NCI-H2227 (cell line): Measurements from ENCODE around the gene ACKR1.

ENCODE experiments used
- DNase-seq: peaks from one replicate; lab custom pipeline; 2025; ENCODE audit not compliant: unreplicated experiment; lab: John Stamatoyannopoulos, UW

Gene ACKR1

DNA sequence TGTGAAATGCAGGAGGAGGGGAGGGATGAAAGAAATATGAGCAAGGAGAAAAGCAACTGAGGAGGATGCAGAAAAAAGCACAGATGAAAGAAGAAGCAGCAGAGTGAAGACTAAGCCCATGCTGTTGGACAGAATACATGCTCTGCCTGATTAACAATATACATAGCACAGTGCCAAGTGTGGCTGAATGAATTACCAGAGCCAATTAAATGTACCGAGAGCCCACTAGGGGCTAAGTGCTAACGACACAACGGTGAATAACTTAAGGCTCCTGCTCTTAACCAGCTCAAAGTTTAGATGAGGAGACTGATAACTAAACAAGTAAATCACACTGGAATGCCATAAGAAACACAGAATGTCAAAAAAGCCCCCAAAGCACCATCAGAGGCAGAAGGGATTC lies 17.6 kb upstream of the ACKR1 start:
- DNase-seq = no peak

DNA sequence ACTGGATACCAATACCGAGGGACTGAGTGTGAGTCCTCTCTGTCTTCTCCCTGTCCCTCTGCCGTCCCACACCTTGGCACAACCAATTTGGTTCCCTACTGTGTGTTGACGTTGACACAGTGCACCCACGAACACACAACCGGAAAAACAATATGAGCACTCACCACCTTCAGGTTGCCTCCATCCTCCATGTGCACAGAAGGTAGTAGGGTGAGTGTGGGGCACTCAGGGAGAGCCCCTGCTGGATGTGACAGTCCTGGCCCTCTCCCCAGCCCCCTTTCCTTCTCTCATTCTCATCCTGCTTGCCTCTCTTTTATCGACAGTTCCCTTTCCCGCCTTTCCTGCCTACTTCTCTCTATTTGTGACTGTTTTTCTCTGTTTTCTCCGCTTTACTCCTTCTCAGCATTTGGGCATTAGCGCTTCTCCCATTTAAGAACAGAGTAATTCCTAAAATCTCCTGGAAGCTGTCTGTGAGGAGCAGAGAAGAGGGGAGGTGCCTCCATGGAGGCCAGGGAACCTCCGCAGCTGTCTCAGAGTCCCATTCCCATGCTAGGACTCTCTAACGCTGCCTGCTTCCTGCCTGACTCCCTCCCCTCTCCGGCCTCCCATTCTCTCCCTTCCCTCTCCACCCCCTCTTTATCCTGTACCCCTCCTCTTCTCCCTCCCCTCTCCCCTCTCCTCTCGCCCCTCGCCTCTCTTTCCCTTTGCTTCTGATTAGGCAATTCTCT lies 16.9 kb upstream of the ACKR1 start:
- DNase-seq = no peak

DNA sequence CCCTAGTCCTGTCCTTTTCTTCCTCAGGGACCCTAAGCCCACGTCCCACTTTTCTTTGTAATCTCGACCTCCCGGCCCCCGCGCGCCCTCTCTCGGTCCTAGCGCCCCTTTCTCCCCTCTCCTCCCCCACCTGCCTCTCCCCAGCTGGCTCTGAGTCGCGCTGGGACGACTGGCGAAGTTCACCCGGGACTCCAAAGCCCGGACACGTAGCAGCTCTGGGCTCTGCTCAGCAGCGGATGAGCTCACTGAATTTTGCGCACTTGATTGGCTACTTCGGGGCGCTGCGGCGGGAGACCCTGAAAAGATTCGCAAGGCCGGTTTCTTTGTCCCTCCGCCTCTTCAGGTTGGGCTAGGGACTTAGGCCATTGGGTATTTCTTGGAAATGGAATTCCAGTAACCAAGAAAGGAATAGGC lies 16.3 kb upstream of the ACKR1 start:
- DNase-seq = peak; percentile 80

DNA sequence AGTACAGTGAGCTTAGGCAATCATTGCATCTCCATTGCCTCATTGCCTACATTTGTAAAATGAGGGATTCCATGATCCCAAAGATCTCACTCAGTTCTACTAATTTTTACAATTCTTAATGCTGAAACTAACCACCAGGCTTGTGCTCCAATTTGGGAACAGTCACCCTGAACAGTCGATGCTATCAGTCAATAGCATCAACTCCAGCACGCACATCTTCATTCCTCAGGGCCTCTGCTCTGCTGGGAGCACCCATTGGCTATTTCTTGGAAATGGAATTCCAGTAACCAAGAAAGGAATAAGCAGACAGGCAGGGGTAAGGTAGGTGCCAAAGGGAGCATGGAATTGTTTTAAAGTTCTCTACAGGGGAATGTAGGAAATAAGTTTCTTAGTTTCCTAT lies 14.2 kb upstream of the ACKR1 start:
- DNase-seq = no peak

GRCh38 chr1:159196543-159196942 lies 8.1 kb upstream of the ACKR1 start:
- no peak for DNase-seq

- DNase-seq = peak; percentile 84
Observed at GRCh38 chr1:159197561-159198557, 6.8 kb upstream of the ACKR1 start.

DNA sequence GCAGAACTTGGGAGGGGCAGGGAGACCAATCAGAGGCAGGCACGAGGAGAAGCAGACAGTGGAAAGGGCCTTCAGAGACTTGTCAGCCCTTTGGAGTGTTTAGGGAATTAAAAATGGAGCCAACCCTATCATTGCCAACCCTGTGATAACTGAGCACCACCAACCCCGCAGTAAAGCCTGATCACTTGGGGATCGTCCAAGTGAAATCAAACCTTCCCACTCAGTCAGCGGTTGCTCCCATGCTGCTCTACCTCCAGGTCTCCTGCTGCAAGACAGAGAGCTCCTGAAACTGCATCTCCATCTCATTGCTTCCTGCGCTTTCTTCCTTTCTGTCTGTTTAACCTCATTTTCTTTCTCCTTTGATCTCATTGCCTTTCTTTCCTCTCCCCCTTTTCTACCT lies 4.8 kb upstream of the ACKR1 start:
- no peak for DNase-seq

DNA sequence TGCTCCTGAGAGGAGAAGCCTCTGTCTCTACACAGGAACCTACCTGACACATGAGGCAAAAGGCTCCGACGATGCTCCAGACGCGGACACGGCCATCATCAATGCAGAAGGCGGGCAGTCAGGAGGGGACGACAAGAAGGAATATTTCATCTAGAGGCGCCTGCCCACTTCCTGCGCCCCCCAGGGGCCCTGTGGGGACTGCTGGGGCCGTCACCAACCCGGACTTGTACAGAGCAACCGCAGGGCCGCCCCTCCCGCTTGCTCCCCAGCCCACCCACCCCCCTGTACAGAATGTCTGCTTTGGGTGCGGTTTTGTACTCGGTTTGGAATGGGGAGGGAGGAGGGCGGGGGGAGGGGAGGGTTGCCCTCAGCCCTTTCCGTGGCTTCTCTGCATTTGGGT lies 3.9 kb upstream of the ACKR1 start:
- DNase-seq = no peak

DNA sequence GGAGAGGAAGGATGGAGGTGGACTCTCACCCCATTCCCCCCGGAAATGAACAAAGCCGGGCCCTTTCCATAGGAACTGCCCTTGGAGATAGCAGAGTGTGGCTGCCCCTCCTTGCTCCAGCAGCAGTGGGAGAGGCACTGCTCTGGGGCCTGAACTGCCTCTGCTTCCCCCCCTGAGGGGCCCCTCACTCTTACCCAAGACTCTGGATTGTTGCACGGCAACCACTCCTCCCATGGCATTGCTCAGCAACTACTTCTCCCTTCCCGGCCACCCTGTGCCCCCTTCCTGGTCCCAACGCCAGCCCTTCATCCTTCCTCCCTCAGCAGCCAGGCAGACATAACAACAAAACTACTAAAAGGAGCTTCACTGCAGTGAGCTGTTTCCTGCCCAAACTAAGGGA lies 3.0 kb upstream of the ACKR1 start:
- DNase-seq = no peak

DNA sequence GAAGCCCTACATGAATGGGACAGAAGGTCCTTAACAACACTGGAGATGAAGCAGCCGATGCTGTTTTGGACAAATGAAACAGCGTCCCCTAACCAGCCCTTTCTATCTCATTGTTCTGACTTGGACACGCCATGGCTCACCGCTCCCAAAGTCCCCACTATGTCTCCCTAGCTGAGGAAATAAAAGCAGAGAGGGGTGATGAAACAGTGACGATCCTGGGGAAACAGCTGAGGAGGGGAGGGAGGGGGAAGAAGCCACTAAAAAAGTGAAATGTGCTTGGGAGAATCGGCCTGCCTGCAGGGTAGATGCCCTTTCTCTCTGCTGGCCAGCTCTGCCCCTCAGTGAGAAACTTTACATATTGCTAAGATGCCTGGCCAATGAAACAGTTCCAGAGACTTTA lies 1.1 kb upstream of the ACKR1 start:
- DNase-seq = no peak

DNA sequence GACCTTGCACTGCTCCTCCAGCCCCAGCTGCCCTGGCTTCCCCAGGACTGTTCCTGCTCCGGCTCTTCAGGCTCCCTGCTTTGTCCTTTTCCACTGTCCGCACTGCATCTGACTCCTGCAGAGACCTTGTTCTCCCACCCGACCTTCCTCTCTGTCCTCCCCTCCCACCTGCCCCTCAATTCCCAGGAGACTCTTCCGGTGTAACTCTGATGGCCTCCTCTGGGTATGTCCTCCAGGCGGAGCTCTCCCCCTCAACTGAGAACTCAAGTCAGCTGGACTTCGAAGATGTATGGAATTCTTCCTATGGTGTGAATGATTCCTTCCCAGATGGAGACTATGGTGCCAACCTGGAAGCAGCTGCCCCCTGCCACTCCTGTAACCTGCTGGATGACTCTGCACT lies 550 bp downstream of the ACKR1 start:
- no peak for DNase-seq

GRCh38 chr1:159206110-159206509 lies 1.4 kb downstream of the ACKR1 start:
- no peak for DNase-seq

DNA sequence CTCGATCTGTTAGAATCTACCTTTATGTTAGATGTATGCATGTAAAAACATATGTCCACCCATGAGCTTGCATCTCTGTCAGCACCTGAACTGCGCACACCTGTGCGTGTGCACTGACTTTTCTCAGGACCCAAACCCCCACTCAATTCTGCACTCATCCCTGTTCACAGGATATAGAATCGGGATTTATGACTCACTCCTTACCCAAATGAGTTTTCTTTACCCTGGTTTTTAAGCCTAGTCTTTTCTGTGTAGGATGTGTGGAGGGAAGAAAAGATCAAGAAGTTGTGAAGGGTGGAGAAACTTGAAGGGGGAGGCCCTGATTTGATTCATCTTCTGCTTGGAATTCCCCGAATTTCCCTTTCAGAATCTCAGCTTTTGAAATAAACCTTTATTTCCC lies 2.4 kb downstream of the ACKR1 start:
- no peak for DNase-seq

- DNase-seq = peak; percentile 64
Observed at GRCh38 chr1:159207774-159208173, 3.1 kb downstream of the ACKR1 start.

GRCh38 chr1:159208175-159208825 lies 3.6 kb downstream of the ACKR1 start:
- DNase-seq = no peak

GRCh38 chr1:159209061-159209460 lies 4.4 kb downstream of the ACKR1 start:
- no peak for DNase-seq

DNA sequence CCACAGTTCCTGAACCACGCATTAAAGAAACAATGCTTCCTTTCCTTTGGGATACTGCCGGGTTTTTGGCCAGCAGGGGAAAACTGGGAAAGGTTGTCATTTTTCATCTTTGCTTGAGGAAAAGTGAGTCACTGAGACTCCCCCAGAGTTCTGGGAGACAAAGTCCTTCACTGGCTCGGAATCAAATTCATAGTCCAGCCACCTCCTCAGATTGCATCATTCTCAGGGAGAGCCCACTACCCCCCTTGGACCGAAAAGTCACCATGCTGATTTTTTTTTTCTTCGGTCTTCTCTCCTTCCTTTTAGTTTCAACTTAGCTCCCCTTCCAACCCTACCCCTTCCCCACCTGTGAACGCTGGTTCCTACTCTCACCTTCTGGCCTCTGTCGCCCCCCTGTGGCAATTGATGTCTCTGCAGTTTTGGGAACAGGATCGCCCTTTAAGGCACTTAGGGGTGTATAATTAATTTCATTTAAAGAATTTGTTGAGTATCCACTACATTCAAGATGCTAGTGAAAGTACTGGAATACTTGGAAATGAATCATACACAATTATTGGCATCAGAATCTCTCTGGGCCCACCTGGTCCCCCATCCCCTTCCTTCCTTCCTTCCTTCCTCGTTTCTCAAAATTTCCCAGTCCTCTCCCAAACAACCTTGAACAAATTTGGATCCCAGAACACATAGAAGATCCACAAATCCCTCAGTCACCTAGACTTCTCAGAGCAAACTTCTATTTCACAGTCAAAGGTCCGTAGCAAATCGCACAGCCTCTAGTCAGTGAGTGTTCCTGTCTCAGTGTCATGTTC lies 6.9 kb downstream of the ACKR1 start:
- DNase-seq = peak; percentile 58

GRCh38 chr1:159212596-159212995 lies 7.9 kb downstream of the ACKR1 start:
- no peak for DNase-seq

DNA sequence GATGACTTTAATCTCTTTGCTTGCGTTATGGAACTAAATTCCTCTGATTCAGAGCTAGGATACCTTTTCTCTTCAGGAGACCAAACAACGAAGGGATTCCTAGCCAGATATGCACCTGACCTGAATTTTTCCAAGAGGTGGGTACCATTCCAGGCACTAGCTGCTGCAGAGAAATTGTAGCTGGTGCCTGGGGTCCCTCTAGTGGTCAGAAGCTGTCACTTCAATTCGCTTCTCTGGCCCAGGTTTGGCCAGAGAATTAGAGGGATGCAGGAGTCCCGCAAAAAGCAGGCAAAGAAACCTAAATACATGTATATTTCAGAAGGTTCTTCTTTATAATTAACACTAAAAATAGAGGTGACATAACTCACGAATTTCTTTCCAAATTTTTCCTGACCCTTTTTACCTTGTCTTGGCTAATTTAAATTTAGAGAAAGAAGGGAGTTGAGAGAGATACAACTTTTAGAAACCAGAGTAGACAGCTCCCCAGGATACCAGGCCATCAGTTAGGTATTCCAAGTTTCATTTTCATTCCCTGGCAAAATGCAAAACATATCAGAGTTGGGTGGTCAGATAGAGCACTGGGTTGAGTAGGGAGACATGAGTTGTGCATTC lies 9.6 kb downstream of the ACKR1 start:
- DNase-seq = peak; percentile 38
